Activated T-cell treated with anti-CD3 and anti-CD28 coated beads, Interleukin-2, amount 50 U/mL, for 72 hours (primary cell): Measurements from ENCODE around the gene KRTAP10-2. TPM values are rescaled to one million over a fixed set of nuclear protein-coding genes. Genes with fewer than 3 reads are reported as not detected.
"Not testable (repeated sequence)": the region's sequence is repeated elsewhere in the genome, so short reads cannot be mapped to it uniquely, and the experiment has no call there.

Experiments
- ATAC-seq, 2 donors: fragments of 150-1000 bp; cut with Tn5 transposase; replicated peaks in 1 of 2; 2 replicates each; pipeline ENCODE4 v1.10.0; 2021; ENCODE audit warnings: moderate library complexity in 2 of 2, mild to moderate bottlenecking in 1 of 2
- DNase-seq, 2 donors: peaks; one replicate each; pipeline ENCODE4 v3.0.0; 2021 to 2022; ENCODE audit warnings: mixed read lengths in 1 of 2
- H3K27ac Mint-ChIP-seq: one replicate; pipeline ENCODE4 v1.8.0; 2022; ENCODE audit warnings: mild to moderate bottlenecking, moderate library complexity, mixed read lengths
- H3K27me3 Mint-ChIP-seq: one replicate; pipeline ENCODE4 v1.8.0; 2022; ENCODE audit warnings: low read depth, mixed read lengths
- H3K36me3 Mint-ChIP-seq, 2 donors: one replicate each; pipeline ENCODE4 v1.8.0; 2022; ENCODE audit warnings: mixed read lengths in 2 of 2, mild to moderate bottlenecking in 1 of 2; ENCODE audit not compliant: insufficient read depth in 2 of 2
- H3K4me1 Mint-ChIP-seq: one replicate; pipeline ENCODE4 v1.8.0; 2022; ENCODE audit warnings: low read depth, mixed read lengths
- H3K4me3 Mint-ChIP-seq, 2 donors: one replicate each; pipeline ENCODE4 v1.8.0; 2022; ENCODE audit warnings: mild to moderate bottlenecking in 2 of 2, mixed read lengths in 2 of 2, moderate library complexity in 2 of 2
- H3K9me3 Mint-ChIP-seq, 2 donors: one replicate each; pipeline ENCODE4 v1.8.0; 2022; ENCODE audit warnings: mixed read lengths in 2 of 2
- total RNA-seq, 2 donors: library from RNA; stranded (reverse); gene quantifications; one replicate each; pipeline ENCODE4 v1.2.3, GENCODE V29; 2022

The KRTAP10-2 gene
- total RNA-seq, 2 donors from 2014 or later = not detected

- H3K4me1 Mint-ChIP-seq, H3K36me3 Mint-ChIP-seq, H3K4me3 Mint-ChIP-seq, H3K27ac Mint-ChIP-seq, ATAC-seq, H3K9me3 Mint-ChIP-seq, DNase-seq, H3K27me3 Mint-ChIP-seq: not testable (repeated sequence)
Observed at GRCh38 chr21:44503006-44503889, 48.1 kb downstream of the KRTAP10-2 start.

- no peak for DNase-seq
- ATAC-seq = no peak
- no peaks in the 10 kb centered on the region for H3K4me1 Mint-ChIP-seq
- no peaks in the 10 kb centered on the region for H3K9me3 Mint-ChIP-seq
- no peak overlapping the region for H3K27ac Mint-ChIP-seq
- no peak overlapping the region for H3K4me3 Mint-ChIP-seq
- no peaks in the 10 kb centered on the region for H3K36me3 Mint-ChIP-seq
- H3K27me3 Mint-ChIP-seq = no peaks in the 10 kb centered on the region
Observed at GRCh38 chr21:44502171-44502958, 48.9 kb downstream of the KRTAP10-2 start.

Other genes with a start within 250 kb of the KRTAP10-2 start
- 10 to 100 TPM; 14.5 to 17.2 TPM for gene CFAP410, start 212.1 kb downstream of the KRTAP10-2 start, total RNA-seq
- gene TRPM2, start 197.9 kb downstream of the KRTAP10-2 start, total RNA-seq = 1 to 10 TPM; 2.4 to 3.2 TPM
- gene LRRC3, start 96.0 kb downstream of the KRTAP10-2 start, total RNA-seq = 1 to 10 TPM; 2.8 to 3.8 TPM
- not detected for gene KRTAP10-1, start 11.3 kb downstream of the KRTAP10-2 start, total RNA-seq
- not detected for gene KRTAP10-3, start 7.3 kb upstream of the KRTAP10-2 start, total RNA-seq
- gene KRTAP10-4, start 22.2 kb upstream of the KRTAP10-2 start, total RNA-seq = not detected
- gene KRTAP10-5, start 29.1 kb upstream of the KRTAP10-2 start, total RNA-seq = not detected
- gene KRTAP10-6, start 41.0 kb upstream of the KRTAP10-2 start, total RNA-seq = not detected
- not detected for gene KRTAP10-7, start 49.1 kb upstream of the KRTAP10-2 start, total RNA-seq
- gene KRTAP10-8, start 60.6 kb upstream of the KRTAP10-2 start, total RNA-seq = not detected
- gene KRTAP10-9, start 75.6 kb upstream of the KRTAP10-2 start, total RNA-seq = not detected
- not detected for gene KRTAP10-10, start 85.9 kb upstream of the KRTAP10-2 start, total RNA-seq
- not detected for gene KRTAP10-11, start 94.9 kb upstream of the KRTAP10-2 start, total RNA-seq
- not detected for gene KRTAP12-4, start 103.2 kb upstream of the KRTAP10-2 start, total RNA-seq
- gene KRTAP12-3, start 106.4 kb upstream of the KRTAP10-2 start, total RNA-seq = not detected
- not detected for gene KRTAP12-2, start 115.4 kb upstream of the KRTAP10-2 start, total RNA-seq
- gene KRTAP12-1, start 130.7 kb upstream of the KRTAP10-2 start, total RNA-seq = not detected
- gene KRTAP10-12, start 145.7 kb upstream of the KRTAP10-2 start, total RNA-seq = not detected
- gene TSPEAR, start 160.1 kb upstream of the KRTAP10-2 start, total RNA-seq = not detected